Lung (tissue), 12 donors: Measurements from ENCODE around the gene C9orf50. TPM values are rescaled to one million over a fixed set of nuclear protein-coding genes. Genes with fewer than 3 reads are reported as not detected.

Source experiments
- ATAC-seq: fragments of 200-7000 bp; cut with Tn5 transposase; one replicate; pipeline ENCODE4 v1.9.1; 2020; ENCODE audit warnings: moderate number of reproducible peaks; ENCODE audit not compliant: insufficient read depth, low FRiP score
- DNase-seq, 3 donors: peaks; one replicate each; pipeline ENCODE4 v3.0.0-alpha.2; 2013 to 2017
- H3K27ac ChIP-seq, 2 donors: one replicate each; pipeline ENCODE4 v1.5.1; 2013; ENCODE audit warnings: mild to moderate bottlenecking in 2 of 2, moderate library complexity in 2 of 2, control low read depth in 1 of 2, inconsistent platforms in 1 of 2, low read depth in 1 of 2, low read length in 1 of 2
- H3K27me3 ChIP-seq, 3 donors: one replicate each; pipeline ENCODE4 v1.5.1; 2013; ENCODE audit warnings: low read length in 2 of 3; ENCODE audit not compliant: control insufficient read depth in 3 of 3, insufficient read depth in 3 of 3
- H3K36me3 ChIP-seq, 4 donors: one replicate each; pipeline ENCODE4 v1.5.1; 2013; ENCODE audit warnings: low read length in 4 of 4, mild to moderate bottlenecking in 1 of 4, moderate library complexity in 1 of 4; ENCODE audit not compliant: control insufficient read depth in 4 of 4, insufficient read depth in 4 of 4
- H3K4me1 ChIP-seq, 5 donors: one replicate each; pipeline ENCODE4 v1.5.1; 2013; ENCODE audit warnings: low read length in 5 of 5, mild to moderate bottlenecking in 2 of 5, moderate library complexity in 1 of 5; ENCODE audit not compliant: control insufficient read depth in 5 of 5, insufficient read depth in 5 of 5
- H3K4me3 ChIP-seq: one replicate; pipeline ENCODE4 v1.5.1; 2013; ENCODE audit warnings: mild to moderate bottlenecking, control low read depth, moderate library complexity
- H3K9ac ChIP-seq, 2 donors: one replicate each; pipeline ENCODE4 v1.5.1; 2013; ENCODE audit warnings: low read length in 2 of 2, control low read depth in 1 of 2; ENCODE audit not compliant: insufficient read depth in 1 of 2
- H3K9me3 ChIP-seq, 4 donors: one replicate each; pipeline ENCODE4 v1.5.1; 2013; ENCODE audit warnings: low read length in 3 of 4, mild to moderate bottlenecking in 1 of 4, moderate library complexity in 1 of 4; ENCODE audit not compliant: control insufficient read depth in 4 of 4, insufficient read depth in 3 of 4
- CTCF ChIP-seq: IDR thresholded peaks from 2 replicates; pipeline ENCODE4 v1.5.1; 2012; ENCODE audit warnings: mild to moderate bottlenecking; ENCODE audit errors: control extremely low read depth, extremely low read depth
- WGBS, 2 donors: extraction: QIAGEN DNeasy Blood & Tissue Kit; methylation state at CpG; one replicate each; pipeline ENCODE4 v1.1.7; 2013; 5-methylcytosine and 5-hydroxymethylcytosine counted together
- polyA plus RNA-seq, 2 donors: library from polyadenylated mRNA; stranded (reverse); fragments of 200-250 nt; gene quantifications; one replicate each; pipeline ENCODE4 v1.2.1, GENCODE V29; 2013
- total RNA-seq, 2 donors: library from RNA; depleted of rRNA in 1 of 2; stranded (reverse); fragments of >200 nt in 1 of 2; gene quantifications; one replicate each; pipeline ENCODE4 v1.2.1, GENCODE V29; 2014 to 2021
- donor health status: control.
- donor health status: control.
- donor health status: Bipolar disorder and iron deficiency.
- donor health status: healthy.
- donor health status: DM: yes; HTN: yes; CAD: no.

Gene C9orf50
- total and polyA plus RNA-seq, 4 donors, result 0.15 to 0.28 TPM; not detected in 2

- Histone ChIP-seq H3K27me3 (no peaks in the 10 kb centered on the region), H3K9me3 (no peaks in the 10 kb centered on the region), H3K36me3 (peaks cover 0 to 23% (median 6%) of the 10 kb centered on the region in 4 donors), H3K9ac (no peak overlapping the region), H3K4me1 (peaks cover 0 to 26% (median 12%) of the 10 kb centered on the region in 5 donors), H3K4me3 (no peak overlapping the region), H3K27ac (no peak overlapping the region)
- ATAC-seq (no peak), DNase-seq (no peak)
- no peak for TF ChIP-seq CTCF
- 63 to 79% methylated on average over 8 of the region's 8 CpGs for WGBS, 2 donors
Observed at GRCh38 chr9:129629251-129629820, 8.4 kb upstream of the C9orf50 start.

GRCh38 chr9:129628709-129629108, 7.8 kb upstream of the C9orf50 start:
- no peak for TF ChIP-seq CTCF
- H3K36me3 ChIP-seq, result peaks cover 0 to 17% (median 4%) of the 10 kb centered on the region in 4 donors
- peaks cover 0 to 26% (median 12%) of the 10 kb centered on the region in 5 donors for H3K4me1 ChIP-seq
- ATAC-seq (no peak), DNase-seq (no peak)
- no peak overlapping the region for H3K4me3 ChIP-seq
- 81 to 86% methylated on average over 6 of the region's 6 CpGs for WGBS, 2 donors
- no peaks in the 10 kb centered on the region for H3K9me3 ChIP-seq
- no peak overlapping the region for H3K27ac ChIP-seq
- no peaks in the 10 kb centered on the region for H3K27me3 ChIP-seq
- no peak overlapping the region for H3K9ac ChIP-seq

GRCh38 chr9:129627556-129628440, 6.9 kb upstream of the C9orf50 start:
- no peak for ATAC-seq
- H3K27ac ChIP-seq, result no peak overlapping the region
- no peaks in the 10 kb centered on the region for H3K9me3 ChIP-seq
- no peak for TF ChIP-seq CTCF
- H3K4me1 ChIP-seq, result peaks cover 0 to 26% (median 12%) of the 10 kb centered on the region in 5 donors
- H3K36me3 ChIP-seq, result peaks cover 0 to 11% (median 1%) of the 10 kb centered on the region in 4 donors
- no peak overlapping the region for H3K9ac ChIP-seq
- DNase-seq, result no peak
- no peaks in the 10 kb centered on the region for H3K27me3 ChIP-seq
- 61 to 68% methylated on average over 12 of the region's 12 CpGs for WGBS, 2 donors
- no peak overlapping the region for H3K4me3 ChIP-seq
